Astrocyte of the spinal cord (primary cell): Measurements from ENCODE around the gene JMJD8.
"Not testable (repeated sequence)": the region's sequence is repeated elsewhere in the genome, so short reads cannot be mapped to it uniquely, and the experiment has no call there.

ENCODE experiments used
- DNase-seq: peaks from one replicate; pipeline ENCODE4 v3.0.0; 2011; ENCODE audit warnings: low read depth, low spot score
- H3K4me3 ChIP-seq: 2 replicates; pipeline ENCODE4 v1.5.1; 2011; ENCODE audit warnings: low read depth, mild to moderate bottlenecking, low read length, moderate library complexity
- in situ Hi-C: cut with HindIII; loops from 2 replicates; pipeline ENCODE4 v1.10.0; 2017; ENCODE audit warnings: low sequenced_read_pairs
- TF ChIP-seq, protein P1 (sequence below): IDR thresholded peaks from 2 replicates; pipeline ENCODE4 v1.5.1; 2012; ENCODE audit warnings: low read depth, mild to moderate bottlenecking, low read length, inconsistent platforms

Gene JMJD8

DNA sequence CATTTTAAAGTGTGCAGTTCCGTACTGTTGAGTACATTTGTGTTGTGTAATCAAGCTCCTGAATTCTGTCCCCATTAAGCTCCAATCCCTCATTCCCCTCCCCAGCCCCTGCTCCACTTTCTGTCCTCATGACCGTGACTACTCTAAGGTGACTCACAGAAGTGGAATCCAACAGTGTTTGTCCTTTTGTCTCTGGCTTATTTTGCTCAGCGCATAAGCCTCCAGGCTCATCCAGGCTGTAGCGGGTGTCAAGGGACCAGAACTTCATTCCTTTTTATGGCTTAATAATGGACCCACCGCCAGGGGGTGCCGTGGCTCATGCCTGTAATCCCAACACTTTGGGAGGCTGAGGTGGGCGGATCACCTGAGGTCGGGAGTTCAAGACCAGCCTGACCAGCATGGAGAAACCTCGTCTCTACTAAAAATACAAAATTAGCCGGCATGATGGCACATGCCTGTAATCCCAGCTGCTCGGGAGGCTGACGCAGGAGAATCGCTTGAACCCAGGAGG, 28.7 kb upstream of the JMJD8 start:
- TF ChIP-seq, protein P1, sequence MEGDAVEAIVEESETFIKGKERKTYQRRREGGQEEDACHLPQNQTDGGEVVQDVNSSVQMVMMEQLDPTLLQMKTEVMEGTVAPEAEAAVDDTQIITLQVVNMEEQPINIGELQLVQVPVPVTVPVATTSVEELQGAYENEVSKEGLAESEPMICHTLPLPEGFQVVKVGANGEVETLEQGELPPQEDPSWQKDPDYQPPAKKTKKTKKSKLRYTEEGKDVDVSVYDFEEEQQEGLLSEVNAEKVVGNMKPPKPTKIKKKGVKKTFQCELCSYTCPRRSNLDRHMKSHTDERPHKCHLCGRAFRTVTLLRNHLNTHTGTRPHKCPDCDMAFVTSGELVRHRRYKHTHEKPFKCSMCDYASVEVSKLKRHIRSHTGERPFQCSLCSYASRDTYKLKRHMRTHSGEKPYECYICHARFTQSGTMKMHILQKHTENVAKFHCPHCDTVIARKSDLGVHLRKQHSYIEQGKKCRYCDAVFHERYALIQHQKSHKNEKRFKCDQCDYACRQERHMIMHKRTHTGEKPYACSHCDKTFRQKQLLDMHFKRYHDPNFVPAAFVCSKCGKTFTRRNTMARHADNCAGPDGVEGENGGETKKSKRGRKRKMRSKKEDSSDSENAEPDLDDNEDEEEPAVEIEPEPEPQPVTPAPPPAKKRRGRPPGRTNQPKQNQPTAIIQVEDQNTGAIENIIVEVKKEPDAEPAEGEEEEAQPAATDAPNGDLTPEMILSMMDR, result peak; percentile 40
- in situ Hi-C loops, H3K4me3 ChIP-seq: not testable (repeated sequence)
- DNase-seq, result peak; percentile 87

DNA sequence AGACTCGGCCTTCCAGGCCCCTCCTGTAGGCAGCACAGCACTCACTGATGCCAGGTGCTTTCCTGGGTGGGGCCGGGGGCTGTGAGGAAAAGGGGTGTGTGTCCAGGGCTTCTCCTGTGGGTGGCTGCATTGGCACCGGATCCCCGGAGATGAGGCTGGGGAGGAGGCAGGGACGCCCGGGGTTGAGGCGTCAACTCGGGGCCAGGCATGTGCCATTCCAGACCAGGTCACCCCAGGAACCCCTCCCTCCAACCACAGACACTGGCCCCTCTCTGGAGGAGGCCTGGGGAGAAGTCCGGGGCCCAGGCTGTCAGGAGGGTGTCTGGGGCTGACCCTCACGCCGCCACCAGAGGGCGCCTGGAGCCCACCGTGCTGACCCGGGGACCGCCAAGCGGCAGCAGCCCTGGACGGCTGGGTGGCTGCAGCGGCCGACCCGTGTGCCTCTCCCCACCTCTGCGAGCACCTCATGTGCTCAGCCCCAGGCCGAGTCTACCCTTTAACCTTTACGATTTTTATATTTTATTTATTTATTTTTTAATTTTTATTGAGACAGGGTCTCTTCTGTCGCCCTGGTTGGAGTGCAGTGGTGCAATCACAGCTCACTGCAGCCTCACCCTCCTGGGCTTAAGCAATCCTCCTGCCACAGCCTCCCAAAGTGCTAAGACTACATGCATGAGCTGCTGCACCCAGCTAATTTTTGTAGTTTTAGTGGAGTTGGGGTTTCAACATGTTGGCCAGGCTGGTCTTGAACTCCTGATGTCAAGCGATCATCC, 27.6 kb upstream of the JMJD8 start:
- DNase-seq, result peak; percentile 50
- no peak overlapping the region for H3K4me3 ChIP-seq
- in situ Hi-C loops, result no loop called here
- TF ChIP-seq, protein P1, result peak; percentile 85

DNA sequence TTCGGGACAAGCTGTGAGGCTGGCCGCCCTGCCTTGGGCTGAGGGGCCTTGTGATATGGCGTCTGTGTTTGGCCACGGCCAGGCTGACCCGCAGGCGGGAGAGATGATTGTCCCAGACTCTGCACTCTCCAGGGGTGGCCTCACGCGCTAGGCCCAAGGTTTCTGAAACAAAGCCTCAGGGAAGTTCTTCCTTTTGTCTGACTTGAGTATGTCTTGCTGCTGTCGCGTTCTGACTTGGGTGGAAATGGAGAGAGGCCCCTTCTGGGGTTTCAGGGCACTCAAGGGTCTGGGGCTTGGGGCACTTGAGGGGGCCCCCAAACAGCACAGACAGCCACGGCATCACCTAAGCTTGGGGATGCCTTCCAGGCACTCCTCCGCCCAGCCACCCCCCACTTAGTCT, 26.9 kb upstream of the JMJD8 start:
- in situ Hi-C loops, result no loop called here
- no peak for DNase-seq
- no peak overlapping the region for H3K4me3 ChIP-seq
- TF ChIP-seq, protein P1, result no peak

DNA sequence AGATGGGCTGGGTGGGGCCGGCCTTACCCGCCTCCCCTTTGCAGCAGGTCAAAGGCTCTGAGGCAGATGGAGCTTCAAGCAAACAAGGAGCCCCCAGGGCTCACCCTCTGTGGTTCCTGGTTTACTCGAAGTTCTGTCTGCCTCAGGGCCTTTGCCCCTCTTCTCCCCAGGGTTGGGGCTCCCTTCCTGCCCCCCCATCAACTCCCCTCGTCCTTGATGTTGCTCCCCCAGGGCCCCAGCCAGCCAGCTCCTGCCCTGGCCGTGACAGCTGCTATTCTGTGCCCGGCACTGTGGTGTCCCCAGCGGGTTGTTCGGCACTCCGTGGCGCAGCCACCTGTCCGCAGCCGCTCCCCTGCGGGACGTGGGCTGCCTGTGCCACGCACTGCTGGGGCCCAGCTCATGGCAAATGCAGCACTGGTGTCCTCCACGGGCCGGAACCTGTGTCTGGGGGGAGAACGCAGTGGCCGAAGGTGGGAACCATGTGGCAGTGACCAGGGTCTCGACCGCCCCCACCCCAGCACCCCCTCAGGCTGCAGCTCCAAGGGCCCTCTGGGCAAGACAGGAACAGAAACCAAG, 26.5 kb upstream of the JMJD8 start:
- in situ Hi-C loops, result no loop called here
- TF ChIP-seq, protein P1, result no peak
- no peak for DNase-seq
- H3K4me3 ChIP-seq, result no peak overlapping the region

DNA sequence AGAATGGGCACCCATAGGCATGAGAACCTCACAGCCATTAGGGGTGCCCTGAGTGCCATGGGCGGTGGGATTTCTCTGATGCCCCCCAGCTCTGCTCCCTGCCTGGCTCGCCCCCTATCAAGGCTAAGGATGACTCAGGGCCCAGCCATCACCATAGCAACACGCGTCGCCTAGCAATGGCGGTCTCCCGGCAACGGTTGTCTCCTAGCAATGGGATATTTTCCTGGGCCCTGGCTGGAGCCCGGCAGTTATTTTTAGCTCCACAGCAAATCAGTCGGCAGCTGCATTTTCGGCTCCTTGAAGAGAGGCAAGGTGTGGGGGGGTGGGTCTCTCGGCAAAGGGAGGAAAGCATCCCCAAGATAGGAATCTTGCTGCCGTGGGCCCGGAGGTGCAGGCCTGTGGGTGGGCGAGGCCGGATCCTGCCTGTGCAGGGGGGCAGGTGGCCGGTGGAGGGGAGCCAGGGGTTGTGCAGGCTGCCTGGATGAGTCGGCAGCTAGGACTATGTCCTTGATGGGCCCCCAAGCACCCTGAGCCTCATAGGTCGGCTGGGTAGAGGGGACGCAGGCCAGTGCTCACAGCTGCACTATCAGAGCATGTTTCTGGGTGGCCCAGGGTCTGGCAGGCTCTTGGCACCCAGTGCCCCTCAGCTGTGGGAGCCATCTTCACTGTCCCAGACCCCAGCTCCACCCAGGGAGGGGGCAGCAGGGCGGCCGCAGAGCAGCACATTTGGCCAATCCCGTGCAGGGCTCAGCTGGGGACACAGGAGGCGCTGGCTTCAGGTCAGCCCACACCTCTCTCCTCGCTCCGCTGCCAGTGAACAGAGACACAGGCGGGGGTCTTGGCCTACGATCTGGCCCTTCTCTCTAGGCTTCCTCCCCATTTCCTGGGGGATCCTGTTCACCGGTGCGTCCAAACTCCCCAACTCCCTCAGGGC, 25.7 kb upstream of the JMJD8 start:
- TF ChIP-seq, protein P1, result no peak
- no peak overlapping the region for H3K4me3 ChIP-seq
- in situ Hi-C loops, result no loop called here

DNA sequence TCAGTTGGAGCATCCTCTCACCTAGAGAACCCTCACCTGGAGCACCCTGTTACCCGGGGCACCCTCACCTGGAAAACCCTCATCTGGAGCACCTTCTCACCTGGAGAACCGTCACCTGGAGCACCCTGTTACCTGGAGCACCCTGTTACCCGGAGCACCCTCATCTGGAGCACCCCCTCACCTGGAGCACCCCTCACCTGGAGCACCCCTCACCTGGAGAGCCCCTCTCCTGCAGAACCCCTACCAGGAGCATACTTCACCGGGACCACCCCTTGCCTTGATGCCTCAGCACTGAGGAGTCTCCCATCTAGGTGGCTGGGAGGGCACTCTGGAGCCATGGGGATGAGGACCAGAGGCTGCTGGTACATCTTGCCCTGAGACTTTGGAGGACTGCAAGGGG, 24.8 kb upstream of the JMJD8 start:
- H3K4me3 ChIP-seq, result no peak overlapping the region
- DNase-seq, result no peak
- in situ Hi-C loops, result no loop called here
- TF ChIP-seq, protein P1, result no peak

More for the DNA sequence above, 25.7 kb upstream of the JMJD8 start:
- DNase-seq, result peak; percentile 86
